WTC11 (cell line): ENCODE data around the gene SHKBP1. TPM values are rescaled to one million over a fixed set of nuclear protein-coding genes. Genes with fewer than 3 reads are reported as not detected.

Experiments
- AR ChIP-seq: fragments of 250-450 bp; sonication (Bioruptor Pico); IDR thresholded peaks from 2 replicates; pipeline ENCODE4 v1.9.0; 2021; ENCODE audit warnings: mild to moderate bottlenecking
- CDX4 ChIP-seq: fragments of 250-450 bp; sonication (Bioruptor Pico); IDR thresholded peaks from 2 replicates; pipeline ENCODE4 v1.9.0; 2021; ENCODE audit warnings: moderate library complexity, mild to moderate bottlenecking, inconsistent platforms, borderline replicate concordance
- CREM ChIP-seq: sonication (generic); formaldehyde crosslinking; IDR thresholded peaks from 2 replicates; pipeline ENCODE4 v1.8.1; 2022; ENCODE audit warnings: mild to moderate bottlenecking, missing genetic modification reagents, moderate library complexity
- CTCF ChIP-seq: fragments of 200-600 bp; IDR thresholded peaks from 2 replicates; pipeline ENCODE4 v1.8.0; 2022; ENCODE audit warnings: antibody characterized with exemption
- FOXP1 ChIP-seq: sonication (generic); formaldehyde crosslinking; IDR thresholded peaks from 2 replicates; pipeline ENCODE4 v1.8.0; 2022; ENCODE audit warnings: missing genetic modification reagents, mild to moderate bottlenecking, moderate library complexity, borderline replicate concordance
- KAT7 ChIP-seq: sonication (generic); formaldehyde crosslinking; IDR thresholded peaks from 2 replicates; pipeline ENCODE4 v1.8.1; 2023; ENCODE audit warnings: missing genetic modification reagents, mild to moderate bottlenecking, borderline replicate concordance
- NFE2L1 ChIP-seq: sonication (generic); formaldehyde crosslinking; IDR thresholded peaks from 2 replicates; pipeline ENCODE4 v1.8.1; 2023; ENCODE audit warnings: missing genetic modification reagents
- NFYB ChIP-seq: sonication (generic); formaldehyde crosslinking; conservative IDR thresholded peaks from 2 replicates; pipeline ENCODE4 v1.8.0; 2022; ENCODE audit warnings: low read depth, missing genetic modification reagents
- PRDM15 ChIP-seq: sonication (generic); formaldehyde crosslinking; IDR thresholded peaks from 2 replicates; pipeline ENCODE4 v1.8.0; 2022; ENCODE audit warnings: missing genetic modification reagents
- RORB ChIP-seq: fragments of 250-450 bp; sonication (Bioruptor Pico); IDR thresholded peaks from 2 replicates; pipeline ENCODE4 v1.9.0; 2021; ENCODE audit warnings: mild to moderate bottlenecking
- SMAD3 ChIP-seq: sonication (generic); formaldehyde crosslinking; IDR thresholded peaks from 2 replicates; pipeline ENCODE4 v1.8.0; 2022; ENCODE audit warnings: missing genetic modification reagents, mild to moderate bottlenecking, borderline replicate concordance
- SOX15 ChIP-seq: fragments of 250-450 bp; sonication (Bioruptor Pico); IDR thresholded peaks from 2 replicates; pipeline ENCODE4 v1.9.0; 2021; ENCODE audit warnings: mild to moderate bottlenecking
- ZNF425 ChIP-seq: fragments of 250-450 bp; sonication (Bioruptor Pico); conservative IDR thresholded peaks from 2 replicates; pipeline ENCODE4 v1.9.0; 2021; ENCODE audit warnings: mild to moderate bottlenecking
- total RNA-seq: library from RNA; stranded (reverse); gene quantifications from 3 replicates; pipeline ENCODE4 v1.2.3, GENCODE V29; 2021
- TF ChIP-seq, protein P1 (sequence below): sonication (generic); formaldehyde crosslinking; IDR thresholded peaks from 2 replicates; pipeline ENCODE4 v1.8.0; 2022; ENCODE audit warnings: mild to moderate bottlenecking, missing genetic modification reagents
- TF ChIP-seq, protein P2 (sequence below): sonication (generic); formaldehyde crosslinking; IDR thresholded peaks from 2 replicates; pipeline ENCODE4 v1.8.1; 2023; ENCODE audit warnings: mild to moderate bottlenecking, missing genetic modification reagents, moderate library complexity
- TF ChIP-seq, protein P3 (sequence below): sonication (generic); formaldehyde crosslinking; IDR thresholded peaks from 2 replicates; pipeline ENCODE4 v1.8.1; 2022; ENCODE audit warnings: low read depth, missing genetic modification reagents, borderline replicate concordance
- TF ChIP-seq, protein P4 (sequence below): fragments of 250-450 bp; sonication (Bioruptor Pico); IDR thresholded peaks from 2 replicates; pipeline ENCODE4 v1.9.0; 2021; ENCODE audit warnings: mild to moderate bottlenecking, borderline replicate concordance

SHKBP1 gene
- total RNA-seq, 1 experiment from 2014 or later, result 71.7 TPM

- TF ChIP-seq ZNF425 (CRISPR knock-in tag), result no peak
- no peak for TF ChIP-seq FOXP1 (CRISPR knock-in tag)
- no peak for TF ChIP-seq CREM (CRISPR knock-in tag)
- no peak for TF ChIP-seq RORB (CRISPR knock-in tag)
- TF ChIP-seq KAT7 (CRISPR knock-in tag), result no peak
- no peak for TF ChIP-seq AR (CRISPR knock-in tag)
- TF ChIP-seq SMAD3 (CRISPR knock-in tag), result no peak
- TF ChIP-seq, protein P1, sequence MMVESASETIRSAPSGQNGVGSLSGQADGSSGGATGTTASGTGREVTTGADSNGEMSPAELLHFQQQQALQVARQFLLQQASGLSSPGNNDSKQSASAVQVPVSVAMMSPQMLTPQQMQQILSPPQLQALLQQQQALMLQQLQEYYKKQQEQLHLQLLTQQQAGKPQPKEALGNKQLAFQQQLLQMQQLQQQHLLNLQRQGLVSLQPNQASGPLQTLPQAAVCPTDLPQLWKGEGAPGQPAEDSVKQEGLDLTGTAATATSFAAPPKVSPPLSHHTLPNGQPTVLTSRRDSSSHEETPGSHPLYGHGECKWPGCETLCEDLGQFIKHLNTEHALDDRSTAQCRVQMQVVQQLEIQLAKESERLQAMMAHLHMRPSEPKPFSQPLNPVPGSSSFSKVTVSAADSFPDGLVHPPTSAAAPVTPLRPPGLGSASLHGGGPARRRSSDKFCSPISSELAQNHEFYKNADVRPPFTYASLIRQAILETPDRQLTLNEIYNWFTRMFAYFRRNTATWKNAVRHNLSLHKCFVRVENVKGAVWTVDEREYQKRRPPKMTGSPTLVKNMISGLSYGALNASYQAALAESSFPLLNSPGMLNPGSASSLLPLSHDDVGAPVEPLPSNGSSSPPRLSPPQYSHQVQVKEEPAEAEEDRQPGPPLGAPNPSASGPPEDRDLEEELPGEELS (CRISPR knock-in tag), result no peak
- TF ChIP-seq SOX15 (CRISPR knock-in tag), result no peak
- TF ChIP-seq, protein P2, sequence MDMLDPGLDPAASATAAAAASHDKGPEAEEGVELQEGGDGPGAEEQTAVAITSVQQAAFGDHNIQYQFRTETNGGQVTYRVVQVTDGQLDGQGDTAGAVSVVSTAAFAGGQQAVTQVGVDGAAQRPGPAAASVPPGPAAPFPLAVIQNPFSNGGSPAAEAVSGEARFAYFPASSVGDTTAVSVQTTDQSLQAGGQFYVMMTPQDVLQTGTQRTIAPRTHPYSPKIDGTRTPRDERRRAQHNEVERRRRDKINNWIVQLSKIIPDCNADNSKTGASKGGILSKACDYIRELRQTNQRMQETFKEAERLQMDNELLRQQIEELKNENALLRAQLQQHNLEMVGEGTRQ (CRISPR knock-in tag), result no peak
- no peak for TF ChIP-seq PRDM15 (CRISPR knock-in tag)
- TF ChIP-seq, protein P3, sequence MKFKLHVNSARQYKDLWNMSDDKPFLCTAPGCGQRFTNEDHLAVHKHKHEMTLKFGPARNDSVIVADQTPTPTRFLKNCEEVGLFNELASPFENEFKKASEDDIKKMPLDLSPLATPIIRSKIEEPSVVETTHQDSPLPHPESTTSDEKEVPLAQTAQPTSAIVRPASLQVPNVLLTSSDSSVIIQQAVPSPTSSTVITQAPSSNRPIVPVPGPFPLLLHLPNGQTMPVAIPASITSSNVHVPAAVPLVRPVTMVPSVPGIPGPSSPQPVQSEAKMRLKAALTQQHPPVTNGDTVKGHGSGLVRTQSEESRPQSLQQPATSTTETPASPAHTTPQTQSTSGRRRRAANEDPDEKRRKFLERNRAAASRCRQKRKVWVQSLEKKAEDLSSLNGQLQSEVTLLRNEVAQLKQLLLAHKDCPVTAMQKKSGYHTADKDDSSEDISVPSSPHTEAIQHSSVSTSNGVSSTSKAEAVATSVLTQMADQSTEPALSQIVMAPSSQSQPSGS (CRISPR knock-in tag), result no peak
- no peak for TF ChIP-seq CDX4
- TF ChIP-seq CTCF, result peak; percentile 41; the same call in 1 of the 2 replicates
- TF ChIP-seq, protein P4, sequence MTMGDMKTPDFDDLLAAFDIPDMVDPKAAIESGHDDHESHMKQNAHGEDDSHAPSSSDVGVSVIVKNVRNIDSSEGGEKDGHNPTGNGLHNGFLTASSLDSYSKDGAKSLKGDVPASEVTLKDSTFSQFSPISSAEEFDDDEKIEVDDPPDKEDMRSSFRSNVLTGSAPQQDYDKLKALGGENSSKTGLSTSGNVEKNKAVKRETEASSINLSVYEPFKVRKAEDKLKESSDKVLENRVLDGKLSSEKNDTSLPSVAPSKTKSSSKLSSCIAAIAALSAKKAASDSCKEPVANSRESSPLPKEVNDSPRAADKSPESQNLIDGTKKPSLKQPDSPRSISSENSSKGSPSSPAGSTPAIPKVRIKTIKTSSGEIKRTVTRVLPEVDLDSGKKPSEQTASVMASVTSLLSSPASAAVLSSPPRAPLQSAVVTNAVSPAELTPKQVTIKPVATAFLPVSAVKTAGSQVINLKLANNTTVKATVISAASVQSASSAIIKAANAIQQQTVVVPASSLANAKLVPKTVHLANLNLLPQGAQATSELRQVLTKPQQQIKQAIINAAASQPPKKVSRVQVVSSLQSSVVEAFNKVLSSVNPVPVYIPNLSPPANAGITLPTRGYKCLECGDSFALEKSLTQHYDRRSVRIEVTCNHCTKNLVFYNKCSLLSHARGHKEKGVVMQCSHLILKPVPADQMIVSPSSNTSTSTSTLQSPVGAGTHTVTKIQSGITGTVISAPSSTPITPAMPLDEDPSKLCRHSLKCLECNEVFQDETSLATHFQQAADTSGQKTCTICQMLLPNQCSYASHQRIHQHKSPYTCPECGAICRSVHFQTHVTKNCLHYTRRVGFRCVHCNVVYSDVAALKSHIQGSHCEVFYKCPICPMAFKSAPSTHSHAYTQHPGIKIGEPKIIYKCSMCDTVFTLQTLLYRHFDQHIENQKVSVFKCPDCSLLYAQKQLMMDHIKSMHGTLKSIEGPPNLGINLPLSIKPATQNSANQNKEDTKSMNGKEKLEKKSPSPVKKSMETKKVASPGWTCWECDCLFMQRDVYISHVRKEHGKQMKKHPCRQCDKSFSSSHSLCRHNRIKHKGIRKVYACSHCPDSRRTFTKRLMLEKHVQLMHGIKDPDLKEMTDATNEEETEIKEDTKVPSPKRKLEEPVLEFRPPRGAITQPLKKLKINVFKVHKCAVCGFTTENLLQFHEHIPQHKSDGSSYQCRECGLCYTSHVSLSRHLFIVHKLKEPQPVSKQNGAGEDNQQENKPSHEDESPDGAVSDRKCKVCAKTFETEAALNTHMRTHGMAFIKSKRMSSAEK (CRISPR knock-in tag), result no peak
- no peak for TF ChIP-seq NFYB (CRISPR knock-in tag)
- no peak for TF ChIP-seq NFE2L1 (CRISPR knock-in tag)
These were observed 27.5 kb upstream of the SHKBP1 start (continued) for GRCh38 chr19:40549007-40549708.
